IgD-negative memory B cell (primary cell): ENCODE data around the gene CCDC194. TPM values are rescaled to one million over a fixed set of nuclear protein-coding genes. Genes with fewer than 3 reads are reported as not detected.
"Not testable (repeated sequence)": the region's sequence is repeated elsewhere in the genome, so short reads cannot be mapped to it uniquely, and the experiment has no call there.

Experiments used
- H3K27ac Mint-ChIP-seq, 3 donors: one replicate each; pipeline ENCODE4 v1.8.0; 2020 to 2022; ENCODE audit warnings: mild to moderate bottlenecking in 3 of 3, mixed read lengths in 3 of 3, moderate library complexity in 1 of 3
- H3K27me3 Mint-ChIP-seq: one replicate; pipeline ENCODE4 v1.8.0; 2021; ENCODE audit warnings: mixed read lengths
- H3K36me3 Mint-ChIP-seq: one replicate; pipeline ENCODE4 v1.8.0; 2020; ENCODE audit warnings: mild to moderate bottlenecking, mixed read lengths
- H3K4me1 Mint-ChIP-seq, 3 donors: one replicate each; pipeline ENCODE4 v1.8.0; 2020 to 2022; ENCODE audit warnings: mixed read lengths in 3 of 3, mild to moderate bottlenecking in 1 of 3
- H3K4me3 Mint-ChIP-seq, 4 donors: one replicate each; pipeline ENCODE4 v1.8.0; 2020 to 2022; ENCODE audit warnings: mild to moderate bottlenecking in 4 of 4, mixed read lengths in 4 of 4, moderate library complexity in 3 of 4
- H3K9me3 Mint-ChIP-seq, 3 donors: one replicate each; pipeline ENCODE4 v1.8.0; 2020 to 2021; ENCODE audit warnings: mixed read lengths in 3 of 3, mild to moderate bottlenecking in 1 of 3
- polyA plus RNA-seq: library from polyadenylated mRNA; unstranded; fragments of 300-500 nt; fragmentation: Illumina TruSeq; gene quantifications from one replicate; pipeline ENCODE4 v1.2.3, GENCODE V29; 2021

CCDC194 gene
- polyA plus RNA-seq, 1 donor from 2014 or later = not detected

DNA sequence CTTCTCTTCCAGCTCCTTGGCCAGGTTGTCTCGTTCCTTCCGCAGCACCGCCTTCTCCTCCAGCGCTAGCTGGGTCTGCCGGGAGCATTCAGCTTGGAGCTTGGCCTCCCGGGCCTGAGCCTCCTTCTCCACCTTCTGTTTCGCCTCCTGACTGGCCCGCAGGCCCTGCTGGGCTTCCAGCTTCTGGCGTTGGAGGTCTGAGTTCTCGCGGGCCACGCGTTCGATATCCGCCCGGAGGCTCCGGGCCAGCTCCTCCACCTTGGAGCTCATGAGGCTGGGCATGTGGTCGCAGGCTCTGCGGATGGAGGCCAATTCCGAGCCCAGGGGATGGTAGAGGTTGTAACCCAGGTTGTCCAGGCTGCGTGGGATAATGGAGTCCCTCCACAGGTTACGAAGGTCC lies 28.6 kb downstream of the CCDC194 start:
- Mint-ChIP-seq H3K4me1 (peaks cover 7 to 12% (median 11%) of the 10 kb centered on the region in 3 donors), H3K27me3 (peaks cover 17% of the 10 kb centered on the region), H3K9me3 (peaks cover 0 to 5% (median 3%) of the 10 kb centered on the region in 3 donors), H3K36me3 (no peaks in the 10 kb centered on the region), H3K4me3 (no peak overlapping the region), H3K27ac (peak overlapping the region in 1 of 3 donors; percentile 21)

- peak overlapping the region in 1 of 3 donors; percentile 83 for H3K27ac Mint-ChIP-seq
- H3K4me3 Mint-ChIP-seq, H3K4me1 Mint-ChIP-seq, H3K9me3 Mint-ChIP-seq, H3K36me3 Mint-ChIP-seq: not testable (repeated sequence)
- H3K27me3 Mint-ChIP-seq = peaks cover 13% of the 10 kb centered on the region
These were observed 30.0 kb downstream of the CCDC194 start for GRCh38 chr19:17363852-17364605.

GRCh38 chr19:17359905-17360800 lies 33.8 kb downstream of the CCDC194 start:
- Mint-ChIP-seq H3K36me3 (no peaks in the 10 kb centered on the region), H3K4me3 (no peak overlapping the region)

GRCh38 chr19:17358395-17358794 lies 35.6 kb downstream of the CCDC194 start:
- Mint-ChIP-seq H3K4me3 (no peak overlapping the region), H3K4me1 (peaks cover 0 to 2% (median 0%) of the 10 kb centered on the region in 3 donors), H3K36me3 (no peaks in the 10 kb centered on the region), H3K27me3 (peaks cover 6% of the 10 kb centered on the region), H3K9me3 (no peaks in the 10 kb centered on the region), H3K27ac (no peak overlapping the region)

More at GRCh38 chr19:17359905-17360800, 33.8 kb downstream of the CCDC194 start:
- Mint-ChIP-seq H3K9me3 (peaks cover 0 to 3% (median 0%) of the 10 kb centered on the region in 3 donors), H3K27ac (no peak overlapping the region), H3K4me1 (peaks cover 0 to 4% (median 0%) of the 10 kb centered on the region in 3 donors), H3K27me3 (peaks cover 6% of the 10 kb centered on the region)

- H3K27ac Mint-ChIP-seq = no peak overlapping the region
- H3K27me3 Mint-ChIP-seq = peaks cover 12% of the 10 kb centered on the region
- H3K36me3 Mint-ChIP-seq = no peaks in the 10 kb centered on the region
- no peak overlapping the region for H3K4me3 Mint-ChIP-seq
- no peaks in the 10 kb centered on the region for H3K9me3 Mint-ChIP-seq
- peaks cover 0 to 2% (median 0%) of the 10 kb centered on the region in 3 donors for H3K4me1 Mint-ChIP-seq
These were observed 36.3 kb downstream of the CCDC194 start for GRCh38 chr19:17357724-17358123.

DNA sequence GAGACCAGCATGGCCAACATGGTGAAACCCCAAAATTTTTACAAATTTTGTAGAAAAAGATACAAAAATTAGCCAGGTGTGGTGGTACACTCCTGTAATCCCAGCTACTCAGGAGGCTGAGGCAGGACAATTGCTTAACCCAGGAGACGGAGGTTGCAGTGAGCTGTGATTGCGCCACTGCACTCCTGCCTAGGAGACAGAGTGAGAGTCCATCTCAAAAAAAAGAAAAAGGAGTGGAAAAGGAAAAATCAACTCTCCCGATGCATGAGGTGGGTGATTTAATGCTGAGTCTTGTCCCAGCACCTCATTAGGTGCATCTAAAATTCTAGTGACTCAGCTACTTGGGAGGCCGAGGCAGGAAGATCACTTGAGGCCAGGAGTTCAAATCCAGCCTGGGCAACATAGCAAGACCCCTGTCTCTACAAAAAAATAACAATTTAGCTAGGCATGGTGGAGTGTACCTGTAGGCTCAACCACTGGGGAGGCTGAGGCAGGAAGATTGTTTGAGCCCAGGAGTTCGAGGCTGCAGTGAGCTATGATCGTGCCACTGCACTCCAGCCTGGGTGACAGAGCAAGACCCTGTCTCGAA lies 36.8 kb downstream of the CCDC194 start:
- Mint-ChIP-seq H3K27ac (peak overlapping the region in 1 of 3 donors; percentile 39), H3K4me1 (peaks cover 0 to 2% (median 0%) of the 10 kb centered on the region in 3 donors), H3K36me3 (no peaks in the 10 kb centered on the region), H3K27me3 (peaks cover 12% of the 10 kb centered on the region), H3K4me3 (no peak overlapping the region), H3K9me3 (no peaks in the 10 kb centered on the region)

GRCh38 chr19:17353386-17353785 lies 40.6 kb downstream of the CCDC194 start:
- H3K4me1 Mint-ChIP-seq = no peaks in the 10 kb centered on the region
- no peaks in the 10 kb centered on the region for H3K9me3 Mint-ChIP-seq
- H3K4me3 Mint-ChIP-seq = no peak overlapping the region
- H3K27me3 Mint-ChIP-seq = peaks cover 32% of the 10 kb centered on the region
- H3K36me3 Mint-ChIP-seq = no peaks in the 10 kb centered on the region
- peak overlapping the region in 1 of 3 donors; percentile 55 for H3K27ac Mint-ChIP-seq

DNA sequence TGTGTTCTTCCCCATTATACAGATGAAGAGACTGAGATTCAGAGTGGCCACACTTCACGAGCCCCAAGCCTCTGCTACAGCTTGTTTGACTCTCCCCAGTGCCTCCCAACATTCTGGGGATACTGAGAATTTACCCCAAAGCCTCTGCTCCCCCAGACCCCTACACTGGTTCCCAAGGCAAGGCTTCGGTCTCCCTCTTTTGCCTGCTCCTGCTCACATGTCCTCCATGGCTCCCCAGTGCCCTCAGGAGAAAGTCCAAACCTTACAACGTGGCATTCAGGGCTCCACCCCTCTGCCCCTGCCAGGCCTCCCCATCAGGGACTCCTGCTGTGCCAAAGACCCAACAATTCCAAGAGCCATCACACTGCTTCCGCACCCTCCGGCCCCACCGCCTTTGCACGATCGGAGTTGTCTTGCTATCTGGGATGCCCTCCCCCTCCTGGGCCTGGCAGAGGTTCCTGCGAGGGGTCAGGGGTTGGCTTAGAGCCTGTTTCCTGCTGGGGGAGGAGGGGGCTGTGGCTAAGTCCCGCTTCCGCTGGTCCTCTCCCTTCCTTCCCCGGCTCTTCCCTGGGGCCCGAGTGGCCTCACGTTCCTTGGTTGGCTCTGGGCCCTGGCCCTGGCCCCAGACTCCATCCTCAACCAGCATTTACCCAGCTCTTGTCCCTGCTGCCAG lies 41.3 kb downstream of the CCDC194 start:
- Mint-ChIP-seq H3K27ac (no peak overlapping the region), H3K4me1 (no peaks in the 10 kb centered on the region), H3K27me3 (peaks cover 34% of the 10 kb centered on the region), H3K4me3 (no peak overlapping the region), H3K36me3 (no peaks in the 10 kb centered on the region), H3K9me3 (no peaks in the 10 kb centered on the region)

DNA sequence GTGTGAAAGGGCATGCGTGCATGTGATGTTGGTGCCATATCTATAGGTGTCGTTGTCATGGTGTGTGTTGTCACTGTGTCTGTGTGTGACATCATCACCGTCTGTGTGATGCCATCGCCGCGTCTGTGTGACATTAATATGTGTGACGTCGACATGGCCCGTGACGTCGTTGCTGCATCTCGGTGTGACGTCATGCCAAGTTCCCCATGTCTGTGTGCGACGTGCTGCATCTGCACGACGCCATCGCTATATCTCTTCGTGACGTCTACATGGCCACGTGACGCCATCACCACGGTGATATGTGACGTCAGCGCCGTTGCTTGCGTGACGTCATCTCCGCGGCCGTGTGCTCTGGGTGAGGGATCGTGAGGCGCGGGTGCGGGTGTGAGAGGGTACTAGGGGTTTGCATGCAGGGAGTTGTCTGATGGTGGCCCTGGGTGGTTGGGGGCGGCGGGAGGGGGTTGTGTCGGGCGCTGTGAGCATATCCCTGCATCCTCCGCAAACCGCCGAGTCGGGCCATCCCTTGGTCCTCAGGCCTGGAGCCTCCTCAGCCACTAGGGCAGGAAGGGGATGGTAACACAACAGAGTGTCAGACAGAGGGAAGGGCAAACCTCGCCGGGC lies 42.1 kb downstream of the CCDC194 start:
- Mint-ChIP-seq H3K9me3 (no peaks in the 10 kb centered on the region), H3K27me3 (peaks cover 42% of the 10 kb centered on the region), H3K27ac (no peak overlapping the region), H3K4me3 (no peak overlapping the region), H3K4me1 (no peaks in the 10 kb centered on the region), H3K36me3 (no peaks in the 10 kb centered on the region)

- Mint-ChIP-seq H3K4me3 (no peak overlapping the region), H3K9me3 (no peaks in the 10 kb centered on the region), H3K36me3 (no peaks in the 10 kb centered on the region), H3K27ac (no peak overlapping the region), H3K27me3 (peaks cover 43% of the 10 kb centered on the region), H3K4me1 (peaks cover 0 to 3% (median 2%) of the 10 kb centered on the region in 3 donors)
These were observed 45.3 kb downstream of the CCDC194 start for GRCh38 chr19:17348700-17349099.

DNA sequence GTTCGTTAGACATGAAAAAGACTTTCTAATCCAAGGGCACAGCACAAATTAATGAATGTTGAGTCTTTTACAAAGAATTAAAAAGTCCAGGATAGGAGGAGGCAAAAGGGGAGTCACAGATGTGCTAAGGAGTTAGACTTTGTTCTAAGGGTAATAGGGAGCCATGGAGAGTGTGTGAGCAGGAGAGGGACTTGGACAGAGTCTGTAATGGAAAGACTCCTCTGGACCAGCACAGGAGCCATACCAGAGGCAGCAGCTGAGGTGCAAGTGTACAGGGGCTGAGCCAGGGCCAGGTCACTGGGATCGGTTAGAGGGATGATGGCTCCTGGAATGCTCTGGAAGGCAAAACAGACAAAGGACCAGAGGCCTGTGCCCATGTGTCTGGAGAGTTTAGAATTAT lies 46.1 kb downstream of the CCDC194 start:
- Mint-ChIP-seq H3K4me1 (peaks cover 0 to 3% (median 2%) of the 10 kb centered on the region in 3 donors), H3K9me3 (no peaks in the 10 kb centered on the region), H3K4me3 (no peak overlapping the region), H3K36me3 (no peaks in the 10 kb centered on the region), H3K27me3 (peaks cover 35% of the 10 kb centered on the region), H3K27ac (no peak overlapping the region)

GRCh38 chr19:17347361-17347760 lies 46.6 kb downstream of the CCDC194 start:
- Mint-ChIP-seq H3K36me3 (no peaks in the 10 kb centered on the region), H3K27ac (no peak overlapping the region), H3K9me3 (no peaks in the 10 kb centered on the region), H3K4me3 (no peak overlapping the region), H3K27me3 (peaks cover 33% of the 10 kb centered on the region), H3K4me1 (peaks cover 0 to 3% (median 2%) of the 10 kb centered on the region in 3 donors)

- Mint-ChIP-seq H3K36me3 (no peaks in the 10 kb centered on the region), H3K27ac (peak overlapping the region in 1 of 3 donors; percentile 15), H3K9me3 (no peaks in the 10 kb centered on the region), H3K4me3 (peak overlapping the region in 1 of 4 donors; percentile 34), H3K4me1 (peaks cover 0 to 3% (median 2%) of the 10 kb centered on the region in 3 donors), H3K27me3 (peaks cover 27% of the 10 kb centered on the region)
These were observed 47.8 kb downstream of the CCDC194 start for GRCh38 chr19:17346109-17346671.

DNA sequence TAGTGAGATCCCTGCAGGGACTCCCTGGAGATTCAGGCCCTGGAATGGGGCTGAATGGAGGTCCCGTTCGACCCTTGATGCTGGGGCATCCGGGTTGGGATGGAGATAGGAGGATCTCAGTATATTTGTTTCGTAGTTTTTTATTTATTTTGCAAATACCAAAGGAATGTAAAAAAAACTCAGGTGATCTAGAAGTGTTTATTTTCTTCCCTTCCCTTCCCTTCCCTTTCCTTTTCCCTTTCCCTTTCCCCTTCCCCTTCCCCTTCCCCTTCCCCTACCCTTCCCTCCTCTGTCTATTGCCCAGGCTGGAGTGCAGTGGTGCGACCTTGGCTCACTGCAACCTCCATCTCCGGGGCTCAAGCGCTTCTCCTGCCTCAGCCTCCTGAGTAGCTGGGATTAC lies 52.2 kb downstream of the CCDC194 start:
- no peaks in the 10 kb centered on the region for H3K9me3 Mint-ChIP-seq
- H3K27me3 Mint-ChIP-seq = peaks cover under 1% of the 10 kb centered on the region
- H3K27ac Mint-ChIP-seq = no peak overlapping the region
- H3K4me1 Mint-ChIP-seq = peaks cover 5 to 8% (median 7%) of the 10 kb centered on the region in 3 donors
- H3K4me3 Mint-ChIP-seq = no peak overlapping the region
- no peaks in the 10 kb centered on the region for H3K36me3 Mint-ChIP-seq
